CD4-positive, alpha-beta T cell treated with Interleukin-10 for 1 hour (primary cell): Measurements from ENCODE around the gene ADAMTSL2.

Experiments
- DNase-seq: peaks from one replicate; pipeline ENCODE4 v3.0.0-alpha.2; 2020

The ADAMTSL2 gene

GRCh38 chr9:133536536-133536935 lies 2.0 kb downstream of the ADAMTSL2 start:
- DNase-seq, result no peak

- no peak for DNase-seq
Measured at GRCh38 chr9:133537257-133537656, 2.8 kb downstream of the ADAMTSL2 start.

- DNase-seq, result no peak
Measured at GRCh38 chr9:133538176-133538575, 3.7 kb downstream of the ADAMTSL2 start.

- DNase-seq, result no peak
Measured at GRCh38 chr9:133538851-133539833, 4.6 kb downstream of the ADAMTSL2 start.

- DNase-seq, result no peak
Measured at GRCh38 chr9:133539991-133540697, 5.6 kb downstream of the ADAMTSL2 start.

- DNase-seq, result no peak
Measured at GRCh38 chr9:133540698-133541025, 6.2 kb downstream of the ADAMTSL2 start.

- no peak for DNase-seq
Measured at GRCh38 chr9:133542002-133542401, 7.5 kb downstream of the ADAMTSL2 start.

GRCh38 chr9:133543772-133544467 lies 9.4 kb downstream of the ADAMTSL2 start:
- no peak for DNase-seq

- no peak for DNase-seq
Measured at GRCh38 chr9:133545494-133546286, 11.2 kb downstream of the ADAMTSL2 start.

GRCh38 chr9:133546287-133546680 lies 11.8 kb downstream of the ADAMTSL2 start:
- DNase-seq, result no peak

- DNase-seq, result no peak
Measured at GRCh38 chr9:133547116-133547515, 12.6 kb downstream of the ADAMTSL2 start.

- DNase-seq, result no peak
Measured at GRCh38 chr9:133551446-133551845, 16.9 kb downstream of the ADAMTSL2 start.

GRCh38 chr9:133552236-133552635 lies 17.7 kb downstream of the ADAMTSL2 start:
- no peak for DNase-seq

GRCh38 chr9:133553123-133553522 lies 18.6 kb downstream of the ADAMTSL2 start:
- DNase-seq, result no peak

- DNase-seq, result no peak
Measured at GRCh38 chr9:133553973-133554713, 19.6 kb downstream of the ADAMTSL2 start.

- DNase-seq, result no peak
Measured at GRCh38 chr9:133554729-133555128, 20.2 kb downstream of the ADAMTSL2 start.

GRCh38 chr9:133556354-133556753 lies 21.9 kb downstream of the ADAMTSL2 start:
- DNase-seq, result no peak

- DNase-seq, result no peak
Measured at GRCh38 chr9:133557581-133557980, 23.1 kb downstream of the ADAMTSL2 start.

GRCh38 chr9:133558191-133559126 lies 24.0 kb downstream of the ADAMTSL2 start:
- no peak for DNase-seq

GRCh38 chr9:133560311-133560710 lies 25.8 kb downstream of the ADAMTSL2 start:
- no peak for DNase-seq

- no peak for DNase-seq
Measured at GRCh38 chr9:133560944-133561343, 26.4 kb downstream of the ADAMTSL2 start.
